Renal cortex interstitium (tissue), 11 donors: ENCODE results near the gene ZGRF1. TPM values are rescaled to one million over a fixed set of nuclear protein-coding genes. Genes with fewer than 3 reads are reported as not detected.
"Not testable (repeated sequence)": the region's sequence is repeated elsewhere in the genome, so short reads cannot be mapped to it uniquely, and the experiment has no call there.

ENCODE experiments used
- DNase-seq, 11 donors: peaks; one replicate each; pipeline ENCODE4 v3.0.0-alpha.2; 2013; ENCODE audit warnings: low read depth in 9 of 11, low spot score in 4 of 11; ENCODE audit errors: extremely low read depth in 1 of 11
- polyA plus RNA-seq, 3 donors: library from polyadenylated mRNA; unstranded; fragments of 120-200 nt; gene quantifications; one replicate each; pipeline ENCODE4 v1.2.1, GENCODE V29; 2013; ENCODE audit not compliant: insufficient read length in 3 of 3

Gene ZGRF1
- polyA plus RNA-seq, 3 donors: 14.0 to 16.6 (median 14.2) TPM

DNA sequence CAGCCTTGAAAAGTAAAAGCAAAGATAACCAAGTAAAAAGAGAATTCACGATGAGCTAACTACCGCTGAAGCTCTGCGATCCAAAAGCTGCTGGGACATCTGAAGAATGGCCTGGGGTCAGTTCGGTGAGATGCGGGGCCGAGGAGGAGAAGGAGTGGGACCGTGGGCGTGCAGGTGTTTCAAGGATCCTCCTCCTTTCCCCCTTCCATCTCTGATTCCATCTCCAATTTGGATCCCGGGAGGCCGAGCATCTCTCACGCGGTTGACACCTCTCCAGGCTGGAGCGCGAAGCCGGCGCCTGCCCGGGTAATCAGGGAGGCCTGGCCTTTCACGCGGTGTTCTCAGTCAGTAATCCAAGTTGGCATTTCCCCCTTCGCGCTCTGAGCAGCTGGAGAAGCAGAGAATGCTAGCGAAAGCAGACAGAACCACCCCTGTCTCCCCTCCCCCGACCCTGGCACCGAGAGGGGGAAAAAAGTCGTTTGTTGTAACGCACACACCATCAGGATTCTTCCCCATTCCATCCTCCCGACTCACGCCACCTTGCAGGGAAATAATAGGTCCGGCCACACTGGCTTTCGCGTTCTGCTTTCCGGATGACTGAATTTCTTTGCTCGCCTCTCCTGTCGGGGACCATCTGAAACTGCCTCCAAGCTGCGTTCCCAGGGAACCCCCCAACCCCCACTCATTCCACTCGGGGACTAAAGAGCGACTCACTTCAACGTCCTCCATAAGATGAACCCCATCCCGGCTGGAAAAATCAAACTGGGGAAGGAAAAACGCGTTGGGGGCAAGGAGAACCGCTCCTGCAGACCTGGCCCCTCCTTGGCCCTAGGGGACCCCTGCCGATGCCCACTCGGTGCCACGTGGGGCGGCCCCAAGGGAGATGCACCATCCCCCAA lies 127.2 kb downstream of the ZGRF1 start:
- DNase-seq: no peak

GRCh38 chr4:112508356-112508755 lies 128.4 kb downstream of the ZGRF1 start:
- DNase-seq: no peak

DNA sequence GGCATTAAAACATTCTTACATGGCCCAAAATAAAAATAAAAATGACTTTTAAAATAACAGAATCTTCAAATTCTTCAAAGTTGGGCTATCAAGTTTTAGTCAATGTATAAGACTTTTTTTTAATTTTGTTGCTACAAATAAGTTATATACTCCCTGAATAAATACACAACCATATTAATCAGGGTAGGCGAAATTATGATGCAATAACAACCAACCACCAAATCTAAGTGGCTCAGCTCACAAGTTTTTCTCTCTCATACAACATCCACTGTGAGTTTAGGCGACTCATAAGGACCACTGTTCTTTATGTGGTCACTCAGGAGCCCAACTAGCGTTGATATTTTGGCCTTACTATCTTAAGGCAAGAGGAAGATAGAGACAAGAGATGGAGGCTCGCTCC lies 131.9 kb downstream of the ZGRF1 start:
- DNase-seq: no peak

GRCh38 chr4:112502871-112503270 lies 133.8 kb downstream of the ZGRF1 start:
- DNase-seq: no peak

DNA sequence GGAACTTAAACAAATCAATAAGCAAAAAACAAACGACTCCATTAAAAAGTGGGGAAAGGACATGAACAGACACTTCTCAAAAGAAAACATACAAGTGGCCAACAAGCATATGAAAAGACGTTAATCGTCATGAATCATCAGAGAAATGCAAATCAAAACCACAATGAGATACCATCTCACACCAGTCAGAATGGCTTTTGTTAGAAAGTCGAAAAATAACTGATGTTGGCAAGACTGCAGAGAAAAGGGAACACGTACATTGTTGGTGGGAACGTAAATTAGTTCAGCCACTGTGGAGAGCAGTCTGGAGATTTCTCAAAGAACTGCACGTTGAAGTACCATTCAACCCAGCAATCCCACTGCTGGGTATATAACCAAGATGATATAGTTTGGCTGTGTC lies 144.4 kb downstream of the ZGRF1 start:
- DNase-seq: no peak

DNA sequence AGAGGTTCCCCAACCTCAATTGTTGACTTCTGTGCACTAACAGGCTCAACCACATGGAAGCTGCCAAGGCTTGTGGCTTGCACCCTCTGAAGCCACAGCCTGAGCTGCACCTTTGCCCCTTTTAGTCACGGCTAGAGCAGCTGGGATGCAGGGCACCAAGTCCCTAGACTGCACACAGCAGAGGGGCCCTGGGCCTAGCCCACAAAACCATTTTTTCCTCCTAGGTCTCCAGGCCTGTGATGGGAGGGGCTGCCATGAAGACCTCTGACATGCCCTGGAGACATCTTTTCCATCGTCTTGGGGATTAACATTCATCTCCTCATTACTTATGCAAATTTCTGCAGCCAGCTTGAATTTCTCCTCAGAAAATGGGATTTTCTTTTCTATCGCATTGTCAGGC lies 145.9 kb downstream of the ZGRF1 start:
- DNase-seq: not testable (repeated sequence)

Other genes starting within 250 kb of the ZGRF1 start
- gene NEUROG2, start 120.7 kb downstream of the ZGRF1 start, polyA plus RNA-seq: not detected
- 100 to 1,000 TPM in 2 of 3 donors, 10 to 100 TPM in 1; 93.7 to 125 (median 119) TPM for gene LARP7, start 234 bp upstream of the ZGRF1 start, polyA plus RNA-seq